Prostate gland (tissue), 2 donors: Measurements from ENCODE around the gene FLT4. TPM values are rescaled to one million over a fixed set of nuclear protein-coding genes. Genes with fewer than 3 reads are reported as not detected.

Experiments
- DNase-seq: peaks from one replicate; pipeline ENCODE4 v3.0.0-alpha.2; 2019; ENCODE audit warnings: low spot score
- H3K27ac ChIP-seq, 2 donors: fragments of 200-600 bp; sonication (generic); 2 replicates each; pipeline ENCODE4 v1.5.1; 2017 to 2019
- H3K27me3 ChIP-seq: fragments of 200-600 bp; sonication (generic); replicated peaks from 2 replicates; pipeline ENCODE4 v1.5.1; 2019; ENCODE audit not compliant: insufficient read depth
- H3K36me3 ChIP-seq, 2 donors: fragments of 200-600 bp; sonication (generic); 1 replicate in 1 of 2; 2 replicates in 1 of 2; pipeline versions ENCODE4 v1.5.1 to v1.8.1; 2017 to 2019
- H3K4me1 ChIP-seq: fragments of 200-600 bp; sonication (generic); replicated peaks from 2 replicates; pipeline ENCODE4 v1.5.1; 2019
- H3K4me3 ChIP-seq, 2 donors: fragments of 200-600 bp; sonication (generic); 2 replicates each; pipeline ENCODE4 v1.5.1; 2017 to 2019
- H3K9me3 ChIP-seq: fragments of 200-600 bp; sonication (generic); 2 replicates; pipeline ENCODE4 v1.5.1; 2017
- CTCF ChIP-seq, 4 experiments: fragments of 200-600 bp in 2 of 4; fragments of 450-650 bp in 2 of 4; sonication (generic) in 2 of 4; IDR thresholded peaks; 1 replicate in 3 of 4; 2 replicates in 1 of 4; pipeline ENCODE4 v1.5.1; 2016 to 2019; ENCODE audit warnings: antibody characterized with exemption in 4 of 4, mild to moderate bottlenecking in 2 of 4, moderate library complexity in 2 of 4
- POLR2A ChIP-seq: fragments of 450-650 bp; IDR thresholded peaks from one replicate; pipeline ENCODE4 v1.6.1; 2016; ENCODE audit warnings: antibody characterized with exemption, mild to moderate bottlenecking
- POLR2AphosphoS5 ChIP-seq: sonication (generic); formaldehyde crosslinking; IDR thresholded peaks from one replicate; pipeline ENCODE4 v1.6.1; 2017; ENCODE audit warnings: antibody characterized with exemption
- WGBS: methylation state at CpG from one replicate; pipeline ENCODE4 v1.1.5; 2018; 5-methylcytosine and 5-hydroxymethylcytosine counted together
- intact Hi-C: fragments of 100-400 bp; cut with DNase I; formaldehyde crosslinking; loops from one replicate; pipeline ENCODE4 v1.14.2; 2022
- total RNA-seq, 2 donors: library from RNA; depleted of rRNA; stranded (reverse); fragments of >200 nt; gene quantifications; one replicate each; pipeline ENCODE4 v1.1.0, GENCODE V29; 2016

The FLT4 gene
- total RNA-seq, 2 donors from 2014 or later: 2.9 to 20.6 TPM

DNA sequence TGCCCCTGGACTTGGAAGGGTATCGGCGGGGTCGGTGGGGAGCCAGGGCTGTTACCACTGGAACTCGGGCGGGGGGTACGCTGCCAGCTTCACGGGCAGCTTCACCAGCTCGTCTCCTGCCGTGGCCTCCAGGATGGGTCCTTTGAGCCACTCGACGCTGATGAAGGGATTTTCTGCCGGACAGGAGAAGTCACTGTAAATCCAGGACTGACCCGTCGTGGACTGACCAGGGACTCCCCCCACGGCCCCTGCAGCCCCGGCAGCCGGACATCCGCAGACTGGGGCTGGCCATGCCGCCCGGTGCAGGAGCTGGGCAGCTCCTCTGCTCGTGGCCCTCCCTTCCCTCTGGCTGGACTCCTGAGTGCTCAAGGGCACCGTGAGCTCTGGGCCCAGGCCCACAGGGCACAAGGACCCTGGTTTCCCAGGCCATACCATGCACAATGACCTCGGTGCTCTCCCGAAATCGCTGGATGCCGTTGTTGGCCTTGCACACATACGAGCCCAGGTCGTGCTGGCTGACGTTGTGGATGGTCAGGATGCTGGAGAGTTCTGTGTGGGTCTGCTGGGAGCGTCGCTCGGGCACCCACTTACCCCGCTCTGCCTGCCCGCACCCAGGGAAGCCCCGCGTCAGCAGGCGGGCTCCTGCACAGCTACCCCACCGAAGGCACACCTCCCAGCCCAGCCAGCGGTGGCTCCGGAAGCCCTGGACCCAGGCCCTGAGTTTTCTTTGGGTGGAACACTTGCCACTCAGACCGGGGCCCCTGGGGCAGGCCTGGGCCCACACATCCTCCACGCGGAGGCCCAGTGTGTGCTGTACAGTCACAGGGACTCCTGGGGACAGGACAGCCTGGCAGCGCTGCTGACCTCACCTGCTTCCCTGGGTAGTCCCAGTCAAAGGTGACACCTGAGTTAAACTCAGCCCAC is 20.3 kb downstream of the FLT4 start:
- intact Hi-C loops: no loop called here

DNA sequence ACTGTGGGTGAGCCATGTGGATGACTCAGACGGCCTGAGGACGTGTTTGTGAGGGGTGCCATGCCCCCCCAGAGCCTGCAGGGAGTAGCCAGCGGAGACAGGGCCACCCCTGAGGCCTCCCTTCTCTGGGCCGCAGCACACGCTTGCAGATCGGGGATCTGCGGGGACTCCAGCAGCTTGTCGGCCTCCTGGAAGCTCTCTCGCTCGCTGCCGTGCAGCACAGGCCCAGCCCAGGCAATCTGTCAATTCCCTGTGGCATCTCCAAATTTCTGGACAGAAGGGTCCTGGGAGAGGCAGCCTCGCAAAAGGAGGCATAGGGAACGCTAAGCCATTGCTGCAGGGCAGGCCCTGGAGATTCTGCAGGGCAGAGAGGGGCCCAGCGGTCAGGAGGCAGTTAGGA is 21.2 kb downstream of the FLT4 start:
- DNase-seq: no peak
- Histone ChIP-seq H3K4me1 (no peaks in the 10 kb centered on the region), H3K27me3 (no peaks in the 10 kb centered on the region), H3K4me3 (no peak overlapping the region), H3K36me3 (no peaks in the 10 kb centered on the region), H3K9me3 (no peaks in the 10 kb centered on the region), H3K27ac (no peak overlapping the region)
- 73% methylated on average over 10 of the region's 14 CpGs for WGBS
- intact Hi-C loops: no loop called here
- TF ChIP-seq POLR2AphosphoS5: no peak
- TF ChIP-seq CTCF (IDR thresholded peaks at IDR 0.05): no peak
- no peak for TF ChIP-seq POLR2A

More for the DNA sequence above, 20.3 kb downstream of the FLT4 start:
- TF ChIP-seq POLR2AphosphoS5 (no peak), POLR2A (no peak), CTCF (IDR thresholded peaks at IDR 0.05) (no peak)
- no peak overlapping the region for H3K4me3 ChIP-seq
- no peak overlapping the region for H3K27ac ChIP-seq
- no peak for DNase-seq
- H3K4me1 ChIP-seq: no peaks in the 10 kb centered on the region
- no peaks in the 10 kb centered on the region for H3K27me3 ChIP-seq
- 87% methylated on average over 43 of the region's 44 CpGs for WGBS
- H3K36me3 ChIP-seq: no peaks in the 10 kb centered on the region
- no peaks in the 10 kb centered on the region for H3K9me3 ChIP-seq

DNA sequence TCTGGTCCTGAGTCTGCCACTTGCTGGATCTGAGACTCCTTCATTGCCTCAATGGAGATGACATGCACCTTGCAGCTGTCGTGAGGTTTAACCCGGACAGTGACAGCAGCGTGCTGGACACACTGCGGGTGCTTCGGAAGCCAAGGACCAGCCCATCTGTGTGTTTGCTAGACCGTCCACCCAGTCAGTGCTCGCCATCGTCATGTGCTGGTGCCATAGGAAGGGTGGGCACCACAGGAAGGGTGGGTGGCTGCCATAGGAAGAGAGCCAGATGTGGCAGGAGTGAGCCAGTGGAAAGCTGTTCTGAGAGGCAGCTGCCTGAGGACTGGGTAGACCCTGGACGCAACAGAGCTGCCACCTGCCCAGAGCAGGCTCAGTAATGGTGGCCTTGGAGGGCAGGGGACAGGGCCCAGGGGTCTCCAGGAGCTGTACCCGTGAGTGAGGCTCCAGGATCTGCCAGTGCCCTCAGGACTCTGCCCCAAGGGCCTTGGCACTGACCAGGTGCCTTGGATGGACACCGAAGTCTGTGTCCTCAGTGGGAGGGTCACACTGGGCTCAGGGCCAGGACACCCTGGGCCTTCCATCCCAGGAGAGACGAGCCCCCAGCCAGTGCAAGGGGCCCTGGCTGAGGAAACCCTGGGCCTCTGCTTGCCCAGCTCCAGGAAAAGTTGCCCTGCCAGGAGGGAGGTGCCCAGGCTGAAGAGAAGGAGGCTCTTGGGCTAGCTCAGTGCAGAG is 21.8 kb downstream of the FLT4 start:
- no peak for DNase-seq
- H3K4me3 ChIP-seq: no peak overlapping the region
- TF ChIP-seq POLR2A (no peak), CTCF (IDR thresholded peaks at IDR 0.05) (no peak), POLR2AphosphoS5 (no peak)
- intact Hi-C loops: no loop called here
- 85% methylated on average over 10 of the region's 12 CpGs for WGBS
- H3K4me1 ChIP-seq: no peaks in the 10 kb centered on the region
- no peaks in the 10 kb centered on the region for H3K27me3 ChIP-seq
- H3K27ac ChIP-seq: no peak overlapping the region
- no peaks in the 10 kb centered on the region for H3K36me3 ChIP-seq
- H3K9me3 ChIP-seq: no peaks in the 10 kb centered on the region

GRCh38 chr5:180626661-180627385 is 22.6 kb downstream of the FLT4 start:
- 77% methylated on average over 15 of the region's 15 CpGs for WGBS
- Histone ChIP-seq H3K36me3 (no peaks in the 10 kb centered on the region), H3K4me1 (no peaks in the 10 kb centered on the region), H3K4me3 (no peak overlapping the region), H3K9me3 (no peaks in the 10 kb centered on the region), H3K27ac (no peak overlapping the region), H3K27me3 (no peaks in the 10 kb centered on the region)
- no peak for DNase-seq
- intact Hi-C loops: no loop called here
- no peak for TF ChIP-seq POLR2A
- TF ChIP-seq POLR2AphosphoS5: no peak
- no peak for TF ChIP-seq CTCF (IDR thresholded peaks at IDR 0.05)
